H9 (cell line): Measurements from ENCODE around the gene SRSF6. TPM values are rescaled to one million over a fixed set of nuclear protein-coding genes. Genes with fewer than 3 reads are reported as not detected.

Experiments used
- DNase-seq: peaks from one replicate; pipeline ENCODE4 v3.0.0-alpha.2; 2017
- H2AFZ ChIP-seq: one replicate; pipeline ENCODE4 v1.6.1; 2013; ENCODE audit warnings: mild to moderate bottlenecking, low read length, control low read depth, moderate library complexity
- H2AK5ac ChIP-seq: 2 replicates; pipeline ENCODE4 v1.6.1; 2013; ENCODE audit warnings: low read length, control low read depth, mixed read lengths; ENCODE audit not compliant: insufficient read length
- H2BK120ac ChIP-seq: one replicate; pipeline ENCODE4 v1.6.1; 2013; ENCODE audit warnings: low read depth, mild to moderate bottlenecking, low read length, control low read depth, inconsistent platforms; ENCODE audit not compliant: poor library complexity, severe bottlenecking
- H2BK12ac ChIP-seq: 2 replicates; pipeline ENCODE4 v1.6.1; 2013; ENCODE audit warnings: low read length, control low read depth, mixed read lengths, low read depth; ENCODE audit not compliant: insufficient read length
- H2BK15ac ChIP-seq: 2 replicates; pipeline ENCODE4 v1.6.1; 2013; ENCODE audit warnings: low read depth, low read length, control low read depth
- H2BK20ac ChIP-seq: one replicate; pipeline ENCODE4 v1.6.1; 2013; ENCODE audit warnings: low read depth, mild to moderate bottlenecking, low read length, control low read depth, inconsistent platforms; ENCODE audit not compliant: poor library complexity, severe bottlenecking
- H2BK5ac ChIP-seq: 2 replicates; pipeline ENCODE4 v1.6.1; 2013; ENCODE audit warnings: low read length, control low read depth, mixed read lengths; ENCODE audit not compliant: insufficient read length
- H3K14ac ChIP-seq: 2 replicates; pipeline ENCODE4 v1.6.1; 2013; ENCODE audit warnings: low read length, control low read depth; ENCODE audit not compliant: insufficient read depth
- H3K18ac ChIP-seq: 2 replicates; pipeline ENCODE4 v1.6.1; 2013; ENCODE audit warnings: low read depth, mild to moderate bottlenecking, mixed read lengths, low read length, control low read depth; ENCODE audit not compliant: insufficient read length
- H3K23ac ChIP-seq: 2 replicates; pipeline ENCODE4 v1.6.1; 2013; ENCODE audit warnings: low read length, control low read depth, mixed read lengths, low read depth; ENCODE audit not compliant: insufficient read length
- H3K23me2 ChIP-seq: 2 replicates; pipeline ENCODE4 v1.6.1; 2013; ENCODE audit warnings: low read depth, mild to moderate bottlenecking, mixed read lengths, low read length, control low read depth; ENCODE audit not compliant: insufficient read length, poor library complexity, severe bottlenecking
- H3K27ac ChIP-seq: 2 replicates; pipeline ENCODE4 v1.5.1; 2013; ENCODE audit warnings: low read length, control low read depth, mixed read lengths, low read depth; ENCODE audit not compliant: insufficient read length
- H3K27me3 ChIP-seq: 2 replicates; pipeline ENCODE4 v1.6.1; 2013; ENCODE audit warnings: low read length, control low read depth, inconsistent platforms; ENCODE audit not compliant: insufficient read depth
- H3K4ac ChIP-seq: 2 replicates; pipeline ENCODE4 v1.6.1; 2013; ENCODE audit warnings: low read depth, mild to moderate bottlenecking, control low read depth, inconsistent platforms, low read length, moderate library complexity
- H3K4me1 ChIP-seq: 2 replicates; pipeline ENCODE4 v1.6.1; 2013; ENCODE audit warnings: low read length, control low read depth, inconsistent platforms; ENCODE audit not compliant: insufficient read depth
- H3K4me2 ChIP-seq: 2 replicates; pipeline ENCODE4 v1.6.1; 2013; ENCODE audit warnings: low read length, control low read depth, mixed read lengths; ENCODE audit not compliant: insufficient read length, insufficient read depth
- H3K56ac ChIP-seq: 2 replicates; pipeline ENCODE4 v1.6.1; 2013; ENCODE audit warnings: low read depth, mild to moderate bottlenecking, mixed read lengths, low read length, control low read depth; ENCODE audit not compliant: insufficient read length
- H3K79me1 ChIP-seq: 2 replicates; pipeline ENCODE4 v1.6.1; 2013; ENCODE audit warnings: low read depth, mild to moderate bottlenecking, moderate library complexity, low read length, control low read depth, inconsistent platforms; ENCODE audit not compliant: insufficient read depth, poor library complexity, severe bottlenecking
- H3K79me2 ChIP-seq: 2 replicates; pipeline ENCODE4 v1.6.1; 2013; ENCODE audit warnings: low read length, control low read depth, inconsistent platforms; ENCODE audit not compliant: insufficient read depth
- H3K9ac ChIP-seq: 2 replicates; pipeline ENCODE4 v1.6.1; 2013; ENCODE audit warnings: low read length, control low read depth, mixed read lengths; ENCODE audit not compliant: insufficient read length; ENCODE audit errors: extremely low read depth
- H3K9me3 ChIP-seq: one replicate; pipeline ENCODE4 v1.6.1; 2013; ENCODE audit warnings: low read depth, low read length, inconsistent platforms; ENCODE audit not compliant: control insufficient read depth
- H3T11ph ChIP-seq: one replicate; pipeline ENCODE4 v1.6.1; 2013; ENCODE audit warnings: mild to moderate bottlenecking, low read length, control low read depth, inconsistent platforms
- H4K20me1 ChIP-seq: one replicate; pipeline ENCODE4 v1.6.1; 2013; ENCODE audit not compliant: control insufficient read depth, insufficient read length, insufficient read depth
- H4K5ac ChIP-seq: 2 replicates; pipeline ENCODE4 v1.6.1; 2013; ENCODE audit warnings: low read depth, mild to moderate bottlenecking, mixed read lengths, low read length, control low read depth; ENCODE audit not compliant: insufficient read length
- H4K8ac ChIP-seq: replicated peaks from 2 replicates; pipeline ENCODE4 v1.6.1; 2013; ENCODE audit warnings: low read length, control low read depth, mixed read lengths, low read depth; ENCODE audit not compliant: insufficient read length
- H4K91ac ChIP-seq: 2 replicates; pipeline ENCODE4 v1.6.1; 2013; ENCODE audit warnings: low read depth, mild to moderate bottlenecking, moderate library complexity, mixed read lengths, low read length, control low read depth; ENCODE audit not compliant: insufficient read length
- H3K27ac Mint-ChIP-seq, 3 experiments: 2 replicates in 2 of 3; 3 replicates in 1 of 3; pipeline ENCODE4 v1.8.0; 2020 to 2021; ENCODE audit warnings: mixed read lengths in 3 of 3, mild to moderate bottlenecking in 1 of 3, moderate library complexity in 1 of 3
- H3K27me3 Mint-ChIP-seq: 2 replicates; pipeline ENCODE4 v1.8.0; 2021; ENCODE audit warnings: low read depth, mild to moderate bottlenecking, moderate library complexity, mixed read lengths
- H3K36me3 Mint-ChIP-seq, 3 experiments: 2 replicates in 2 of 3; 3 replicates in 1 of 3; pipeline ENCODE4 v1.8.0; 2020 to 2021; ENCODE audit warnings: low read depth in 3 of 3, mixed read lengths in 3 of 3; ENCODE audit not compliant: insufficient read depth in 1 of 3
- H3K4me1 Mint-ChIP-seq, 2 experiments: 2 replicates each; pipeline ENCODE4 v1.8.0; 2020; ENCODE audit warnings: mixed read lengths in 2 of 2
- H3K4me3 Mint-ChIP-seq, 2 experiments: 2 replicates in 1 of 2; 3 replicates in 1 of 2; pipeline ENCODE4 v1.8.0; 2020 to 2021; ENCODE audit warnings: mild to moderate bottlenecking in 2 of 2, mixed read lengths in 2 of 2, moderate library complexity in 1 of 2
- H3K9me3 Mint-ChIP-seq, 2 experiments: 2 replicates in 1 of 2; 3 replicates in 1 of 2; pipeline ENCODE4 v1.8.0; 2020; ENCODE audit warnings: mild to moderate bottlenecking in 2 of 2, mixed read lengths in 2 of 2, moderate library complexity in 1 of 2
- WGBS: extraction: QIAGEN DNeasy Blood & Tissue Kit; methylation state at CpG from one replicate; pipeline ENCODE4 v1.1.7; 2013; ENCODE audit warnings: missing lambda C conversion rate, low lambda C conversion rate, mixed read lengths; ENCODE audit not compliant: insufficient read length; ENCODE audit errors: extremely low coverage; 5-methylcytosine and 5-hydroxymethylcytosine counted together
- total RNA-seq: library from RNA; stranded (reverse); gene quantifications from 2 replicates; pipeline ENCODE4 v1.2.1, GENCODE V29; 2021
- TF ChIP-seq, protein P1 (sequence below): fragments of 200-600 bp; sonication (generic); conservative IDR thresholded peaks from 3 replicates; pipeline ENCODE4 v1.8.0; 2021; ENCODE audit warnings: antibody characterized with exemption, mild to moderate bottlenecking

SRSF6 gene
- total RNA-seq, 1 experiment from 2014 or later: 336 TPM

- Histone ChIP-seq H3K4me2 (no peak overlapping the region), H3T11ph (no peak overlapping the region), H3K79me1 (no peaks in the 10 kb centered on the region), H3K23me2 (peaks cover 14% of the 10 kb centered on the region), H3K9ac (no peak overlapping the region), H3K18ac (no peak overlapping the region), H4K20me1 (no peaks in the 10 kb centered on the region), H2BK15ac (no peak overlapping the region), H2BK120ac (no peak overlapping the region), H3K23ac (no peak overlapping the region), H3K56ac (no peak overlapping the region), H2BK20ac (no peak overlapping the region), H3K79me2 (no peaks in the 10 kb centered on the region), H2AK5ac (no peak overlapping the region), H2AFZ (no peak overlapping the region), H3K4ac (no peak overlapping the region), H4K5ac (no peak overlapping the region), H3K27ac (no peak overlapping the region), H2BK5ac (no peak overlapping the region), H2BK12ac (no peak overlapping the region), H3K27me3 (peaks cover 3% of the 10 kb centered on the region; the same call in 1 of the 2 replicates), H4K91ac (no peak overlapping the region), H4K8ac (no peak overlapping the region), H3K14ac (no peak overlapping the region), H3K9me3 (no peaks in the 10 kb centered on the region), H3K4me1 (no peaks in the 10 kb centered on the region)
- H3K27ac Mint-ChIP-seq: no peak overlapping the region
- peaks cover 0 to 10% (median 6%) of the 10 kb centered on the region in 3 experiments; a peak in 5 of 7 replicates for H3K36me3 Mint-ChIP-seq
- no CpG with 5 or more reads among the region's 1 CpG for WGBS
- TF ChIP-seq, protein P1, sequence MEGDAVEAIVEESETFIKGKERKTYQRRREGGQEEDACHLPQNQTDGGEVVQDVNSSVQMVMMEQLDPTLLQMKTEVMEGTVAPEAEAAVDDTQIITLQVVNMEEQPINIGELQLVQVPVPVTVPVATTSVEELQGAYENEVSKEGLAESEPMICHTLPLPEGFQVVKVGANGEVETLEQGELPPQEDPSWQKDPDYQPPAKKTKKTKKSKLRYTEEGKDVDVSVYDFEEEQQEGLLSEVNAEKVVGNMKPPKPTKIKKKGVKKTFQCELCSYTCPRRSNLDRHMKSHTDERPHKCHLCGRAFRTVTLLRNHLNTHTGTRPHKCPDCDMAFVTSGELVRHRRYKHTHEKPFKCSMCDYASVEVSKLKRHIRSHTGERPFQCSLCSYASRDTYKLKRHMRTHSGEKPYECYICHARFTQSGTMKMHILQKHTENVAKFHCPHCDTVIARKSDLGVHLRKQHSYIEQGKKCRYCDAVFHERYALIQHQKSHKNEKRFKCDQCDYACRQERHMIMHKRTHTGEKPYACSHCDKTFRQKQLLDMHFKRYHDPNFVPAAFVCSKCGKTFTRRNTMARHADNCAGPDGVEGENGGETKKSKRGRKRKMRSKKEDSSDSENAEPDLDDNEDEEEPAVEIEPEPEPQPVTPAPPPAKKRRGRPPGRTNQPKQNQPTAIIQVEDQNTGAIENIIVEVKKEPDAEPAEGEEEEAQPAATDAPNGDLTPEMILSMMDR: no peak
- no peak for DNase-seq
- no peak overlapping the region; a peak in 1 of 5 replicates for H3K4me3 Mint-ChIP-seq
- H3K9me3 Mint-ChIP-seq: no peaks in the 10 kb centered on the region
- H3K4me1 Mint-ChIP-seq: peaks cover 16 to 21% of the 10 kb centered on the region in 2 experiments
- H3K27me3 Mint-ChIP-seq: peaks cover 5% of the 10 kb centered on the region
Observed at GRCh38 chr20:43511879-43512278, 54.2 kb downstream of the SRSF6 start.
